NT2/D1 (cell line): ENCODE data around the gene PSMG4.

Source experiments
- SUZ12 ChIP-seq: IDR thresholded peaks from 2 replicates; pipeline ENCODE4 v1.6.1; 2011; ENCODE audit not compliant: insufficient read length, insufficient read depth; ENCODE audit errors: extremely low read depth
- YY1 ChIP-seq: IDR thresholded peaks from 2 replicates; pipeline ENCODE4 v1.6.1; 2011; ENCODE audit not compliant: insufficient read length, insufficient read depth
- ZNF274 ChIP-seq: IDR thresholded peaks from 2 replicates; pipeline ENCODE4 v1.6.1; 2011; ENCODE audit warnings: mild to moderate bottlenecking, low read depth, low read length

- TF ChIP-seq SUZ12 (no peak), YY1 (no peak), ZNF274 (no peak)
Observed at GRCh38 chr6:3310703-3311102, 52.0 kb downstream of the PSMG4 start.
